22Rv1 (cell line): Measurements from ENCODE around the gene ZNF814.
A peak's percentile ranks its signal among the peaks of the same experiment; 100 is the strongest.
"Not testable (repeated sequence)": the region's sequence is repeated elsewhere in the genome, so short reads cannot be mapped to it uniquely, and the experiment has no call there.

ENCODE experiments used
- ZFX ChIP-seq: fragments of 450-650 bp; IDR thresholded peaks from 2 replicates; pipeline ENCODE4 v1.6.1; 2017; ENCODE audit warnings: antibody characterized with exemption, borderline replicate concordance
- TF ChIP-seq, protein P1 (sequence below): fragments of 450-650 bp; IDR thresholded peaks from 2 replicates; pipeline ENCODE4 v1.5.1; 2017; ENCODE audit warnings: mild to moderate bottlenecking

GRCh38 chr19:57916168-57916995 is 27.5 kb upstream of the ZNF814 start, which contains the start of gene ZNF417:
- TF ChIP-seq, protein P1, sequence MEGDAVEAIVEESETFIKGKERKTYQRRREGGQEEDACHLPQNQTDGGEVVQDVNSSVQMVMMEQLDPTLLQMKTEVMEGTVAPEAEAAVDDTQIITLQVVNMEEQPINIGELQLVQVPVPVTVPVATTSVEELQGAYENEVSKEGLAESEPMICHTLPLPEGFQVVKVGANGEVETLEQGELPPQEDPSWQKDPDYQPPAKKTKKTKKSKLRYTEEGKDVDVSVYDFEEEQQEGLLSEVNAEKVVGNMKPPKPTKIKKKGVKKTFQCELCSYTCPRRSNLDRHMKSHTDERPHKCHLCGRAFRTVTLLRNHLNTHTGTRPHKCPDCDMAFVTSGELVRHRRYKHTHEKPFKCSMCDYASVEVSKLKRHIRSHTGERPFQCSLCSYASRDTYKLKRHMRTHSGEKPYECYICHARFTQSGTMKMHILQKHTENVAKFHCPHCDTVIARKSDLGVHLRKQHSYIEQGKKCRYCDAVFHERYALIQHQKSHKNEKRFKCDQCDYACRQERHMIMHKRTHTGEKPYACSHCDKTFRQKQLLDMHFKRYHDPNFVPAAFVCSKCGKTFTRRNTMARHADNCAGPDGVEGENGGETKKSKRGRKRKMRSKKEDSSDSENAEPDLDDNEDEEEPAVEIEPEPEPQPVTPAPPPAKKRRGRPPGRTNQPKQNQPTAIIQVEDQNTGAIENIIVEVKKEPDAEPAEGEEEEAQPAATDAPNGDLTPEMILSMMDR = peak; percentile 32; the same call in 1 of the 2 replicates
- not testable (repeated sequence) for TF ChIP-seq ZFX
